H9 (cell line): ENCODE results near the gene CFAP157. TPM values are rescaled to one million over a fixed set of nuclear protein-coding genes. Genes with fewer than 3 reads are reported as not detected.

Experiments used
- DNase-seq: peaks from one replicate; pipeline ENCODE4 v3.0.0-alpha.2; 2017
- H2AFZ ChIP-seq: one replicate; pipeline ENCODE4 v1.6.1; 2013; ENCODE audit warnings: mild to moderate bottlenecking, low read length, control low read depth, moderate library complexity
- H2AK5ac ChIP-seq: 2 replicates; pipeline ENCODE4 v1.6.1; 2013; ENCODE audit warnings: low read length, control low read depth, mixed read lengths; ENCODE audit not compliant: insufficient read length
- H2BK120ac ChIP-seq: one replicate; pipeline ENCODE4 v1.6.1; 2013; ENCODE audit warnings: low read depth, mild to moderate bottlenecking, low read length, control low read depth, inconsistent platforms; ENCODE audit not compliant: poor library complexity, severe bottlenecking
- H2BK12ac ChIP-seq: 2 replicates; pipeline ENCODE4 v1.6.1; 2013; ENCODE audit warnings: low read length, control low read depth, mixed read lengths, low read depth; ENCODE audit not compliant: insufficient read length
- H2BK15ac ChIP-seq: 2 replicates; pipeline ENCODE4 v1.6.1; 2013; ENCODE audit warnings: low read depth, low read length, control low read depth
- H2BK20ac ChIP-seq: one replicate; pipeline ENCODE4 v1.6.1; 2013; ENCODE audit warnings: low read depth, mild to moderate bottlenecking, low read length, control low read depth, inconsistent platforms; ENCODE audit not compliant: poor library complexity, severe bottlenecking
- H2BK5ac ChIP-seq: 2 replicates; pipeline ENCODE4 v1.6.1; 2013; ENCODE audit warnings: low read length, control low read depth, mixed read lengths; ENCODE audit not compliant: insufficient read length
- H3K14ac ChIP-seq: 2 replicates; pipeline ENCODE4 v1.6.1; 2013; ENCODE audit warnings: low read length, control low read depth; ENCODE audit not compliant: insufficient read depth
- H3K18ac ChIP-seq: 2 replicates; pipeline ENCODE4 v1.6.1; 2013; ENCODE audit warnings: low read depth, mild to moderate bottlenecking, mixed read lengths, low read length, control low read depth; ENCODE audit not compliant: insufficient read length
- H3K23ac ChIP-seq: 2 replicates; pipeline ENCODE4 v1.6.1; 2013; ENCODE audit warnings: low read length, control low read depth, mixed read lengths, low read depth; ENCODE audit not compliant: insufficient read length
- H3K23me2 ChIP-seq: 2 replicates; pipeline ENCODE4 v1.6.1; 2013; ENCODE audit warnings: low read depth, mild to moderate bottlenecking, mixed read lengths, low read length, control low read depth; ENCODE audit not compliant: insufficient read length, poor library complexity, severe bottlenecking
- H3K27ac ChIP-seq: 2 replicates; pipeline ENCODE4 v1.5.1; 2013; ENCODE audit warnings: low read length, control low read depth, mixed read lengths, low read depth; ENCODE audit not compliant: insufficient read length
- H3K27me3 ChIP-seq: 2 replicates; pipeline ENCODE4 v1.6.1; 2013; ENCODE audit warnings: low read length, control low read depth, inconsistent platforms; ENCODE audit not compliant: insufficient read depth
- H3K4ac ChIP-seq: 2 replicates; pipeline ENCODE4 v1.6.1; 2013; ENCODE audit warnings: low read depth, mild to moderate bottlenecking, control low read depth, inconsistent platforms, low read length, moderate library complexity
- H3K4me1 ChIP-seq: 2 replicates; pipeline ENCODE4 v1.6.1; 2013; ENCODE audit warnings: low read length, control low read depth, inconsistent platforms; ENCODE audit not compliant: insufficient read depth
- H3K4me2 ChIP-seq: 2 replicates; pipeline ENCODE4 v1.6.1; 2013; ENCODE audit warnings: low read length, control low read depth, mixed read lengths; ENCODE audit not compliant: insufficient read length, insufficient read depth
- H3K56ac ChIP-seq: 2 replicates; pipeline ENCODE4 v1.6.1; 2013; ENCODE audit warnings: low read depth, mild to moderate bottlenecking, mixed read lengths, low read length, control low read depth; ENCODE audit not compliant: insufficient read length
- H3K79me1 ChIP-seq: 2 replicates; pipeline ENCODE4 v1.6.1; 2013; ENCODE audit warnings: low read depth, mild to moderate bottlenecking, moderate library complexity, low read length, control low read depth, inconsistent platforms; ENCODE audit not compliant: insufficient read depth, poor library complexity, severe bottlenecking
- H3K79me2 ChIP-seq: 2 replicates; pipeline ENCODE4 v1.6.1; 2013; ENCODE audit warnings: low read length, control low read depth, inconsistent platforms; ENCODE audit not compliant: insufficient read depth
- H3K9ac ChIP-seq: 2 replicates; pipeline ENCODE4 v1.6.1; 2013; ENCODE audit warnings: low read length, control low read depth, mixed read lengths; ENCODE audit not compliant: insufficient read length; ENCODE audit errors: extremely low read depth
- H3K9me3 ChIP-seq: one replicate; pipeline ENCODE4 v1.6.1; 2013; ENCODE audit warnings: low read depth, low read length, inconsistent platforms; ENCODE audit not compliant: control insufficient read depth
- H3T11ph ChIP-seq: one replicate; pipeline ENCODE4 v1.6.1; 2013; ENCODE audit warnings: mild to moderate bottlenecking, low read length, control low read depth, inconsistent platforms
- H4K20me1 ChIP-seq: one replicate; pipeline ENCODE4 v1.6.1; 2013; ENCODE audit not compliant: control insufficient read depth, insufficient read length, insufficient read depth
- H4K5ac ChIP-seq: 2 replicates; pipeline ENCODE4 v1.6.1; 2013; ENCODE audit warnings: low read depth, mild to moderate bottlenecking, mixed read lengths, low read length, control low read depth; ENCODE audit not compliant: insufficient read length
- H4K8ac ChIP-seq: replicated peaks from 2 replicates; pipeline ENCODE4 v1.6.1; 2013; ENCODE audit warnings: low read length, control low read depth, mixed read lengths, low read depth; ENCODE audit not compliant: insufficient read length
- H4K91ac ChIP-seq: 2 replicates; pipeline ENCODE4 v1.6.1; 2013; ENCODE audit warnings: low read depth, mild to moderate bottlenecking, moderate library complexity, mixed read lengths, low read length, control low read depth; ENCODE audit not compliant: insufficient read length
- H3K27ac Mint-ChIP-seq, 3 experiments: 2 replicates in 2 of 3; 3 replicates in 1 of 3; pipeline ENCODE4 v1.8.0; 2020 to 2021; ENCODE audit warnings: mixed read lengths in 3 of 3, mild to moderate bottlenecking in 1 of 3, moderate library complexity in 1 of 3
- H3K27me3 Mint-ChIP-seq: 2 replicates; pipeline ENCODE4 v1.8.0; 2021; ENCODE audit warnings: low read depth, mild to moderate bottlenecking, moderate library complexity, mixed read lengths
- H3K36me3 Mint-ChIP-seq, 3 experiments: 2 replicates in 2 of 3; 3 replicates in 1 of 3; pipeline ENCODE4 v1.8.0; 2020 to 2021; ENCODE audit warnings: low read depth in 3 of 3, mixed read lengths in 3 of 3; ENCODE audit not compliant: insufficient read depth in 1 of 3
- H3K4me1 Mint-ChIP-seq, 2 experiments: 2 replicates each; pipeline ENCODE4 v1.8.0; 2020; ENCODE audit warnings: mixed read lengths in 2 of 2
- H3K4me3 Mint-ChIP-seq, 2 experiments: 2 replicates in 1 of 2; 3 replicates in 1 of 2; pipeline ENCODE4 v1.8.0; 2020 to 2021; ENCODE audit warnings: mild to moderate bottlenecking in 2 of 2, mixed read lengths in 2 of 2, moderate library complexity in 1 of 2
- H3K9me3 Mint-ChIP-seq, 2 experiments: 2 replicates in 1 of 2; 3 replicates in 1 of 2; pipeline ENCODE4 v1.8.0; 2020; ENCODE audit warnings: mild to moderate bottlenecking in 2 of 2, mixed read lengths in 2 of 2, moderate library complexity in 1 of 2
- WGBS: extraction: QIAGEN DNeasy Blood & Tissue Kit; methylation state at CpG from one replicate; pipeline ENCODE4 v1.1.7; 2013; ENCODE audit warnings: missing lambda C conversion rate, low lambda C conversion rate, mixed read lengths; ENCODE audit not compliant: insufficient read length; ENCODE audit errors: extremely low coverage; 5-methylcytosine and 5-hydroxymethylcytosine counted together
- total RNA-seq: library from RNA; stranded (reverse); gene quantifications from 2 replicates; pipeline ENCODE4 v1.2.1, GENCODE V29; 2021
- TF ChIP-seq, protein P1 (sequence below): fragments of 200-600 bp; sonication (generic); conservative IDR thresholded peaks from 3 replicates; pipeline ENCODE4 v1.8.0; 2021; ENCODE audit warnings: antibody characterized with exemption, mild to moderate bottlenecking

Gene CFAP157
- total RNA-seq, 1 experiment from 2014 or later, result 0.22 TPM

DNA sequence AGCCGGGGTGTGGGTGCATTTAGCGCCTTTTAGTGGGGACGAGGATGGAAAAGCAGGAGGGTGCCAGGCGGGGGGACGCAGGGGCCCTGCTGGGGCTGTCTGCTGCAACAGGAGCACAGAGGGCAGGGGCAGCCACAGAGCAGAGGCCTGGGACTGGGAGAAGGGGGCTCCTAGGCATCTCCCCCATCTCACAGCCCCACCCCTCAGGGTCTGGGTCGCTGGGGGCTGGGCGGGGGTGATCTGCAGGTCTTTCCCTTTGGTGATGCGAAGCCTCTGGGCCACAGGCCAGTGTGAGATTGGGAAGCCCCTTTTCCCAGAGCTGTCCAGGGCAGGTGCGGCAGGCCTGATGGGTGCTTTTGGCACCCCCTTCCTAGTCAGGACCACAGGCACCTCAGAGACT is 23.5 kb downstream of the CFAP157 start:
- Mint-ChIP-seq H3K9me3 (no peaks in the 10 kb centered on the region), H3K27ac (peak overlapping the region in 1 of 3 experiments; percentile 31; a peak in 1 of 7 replicates), H3K36me3 (no peaks in the 10 kb centered on the region; a peak in 1 of 7 replicates), H3K27me3 (no peaks in the 10 kb centered on the region), H3K4me3 (no peak overlapping the region), H3K4me1 (peaks cover 6 to 8% of the 10 kb centered on the region in 2 experiments)
- no peak overlapping the region for H2AFZ ChIP-seq
- TF ChIP-seq, protein P1, sequence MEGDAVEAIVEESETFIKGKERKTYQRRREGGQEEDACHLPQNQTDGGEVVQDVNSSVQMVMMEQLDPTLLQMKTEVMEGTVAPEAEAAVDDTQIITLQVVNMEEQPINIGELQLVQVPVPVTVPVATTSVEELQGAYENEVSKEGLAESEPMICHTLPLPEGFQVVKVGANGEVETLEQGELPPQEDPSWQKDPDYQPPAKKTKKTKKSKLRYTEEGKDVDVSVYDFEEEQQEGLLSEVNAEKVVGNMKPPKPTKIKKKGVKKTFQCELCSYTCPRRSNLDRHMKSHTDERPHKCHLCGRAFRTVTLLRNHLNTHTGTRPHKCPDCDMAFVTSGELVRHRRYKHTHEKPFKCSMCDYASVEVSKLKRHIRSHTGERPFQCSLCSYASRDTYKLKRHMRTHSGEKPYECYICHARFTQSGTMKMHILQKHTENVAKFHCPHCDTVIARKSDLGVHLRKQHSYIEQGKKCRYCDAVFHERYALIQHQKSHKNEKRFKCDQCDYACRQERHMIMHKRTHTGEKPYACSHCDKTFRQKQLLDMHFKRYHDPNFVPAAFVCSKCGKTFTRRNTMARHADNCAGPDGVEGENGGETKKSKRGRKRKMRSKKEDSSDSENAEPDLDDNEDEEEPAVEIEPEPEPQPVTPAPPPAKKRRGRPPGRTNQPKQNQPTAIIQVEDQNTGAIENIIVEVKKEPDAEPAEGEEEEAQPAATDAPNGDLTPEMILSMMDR, result no peak
- H4K91ac ChIP-seq, result no peak overlapping the region
- H3K27ac ChIP-seq, result no peak overlapping the region
- no peaks in the 10 kb centered on the region for H3K27me3 ChIP-seq
- no peaks in the 10 kb centered on the region for H3K79me2 ChIP-seq
- no peak overlapping the region for H4K8ac ChIP-seq
- H2AK5ac ChIP-seq, result no peak overlapping the region
- H2BK12ac ChIP-seq, result no peak overlapping the region
- H3K9me3 ChIP-seq, result no peaks in the 10 kb centered on the region
- no peak overlapping the region for H3K56ac ChIP-seq
- no peaks in the 10 kb centered on the region for H3K23me2 ChIP-seq
- H3K4me1 ChIP-seq, result no peaks in the 10 kb centered on the region
- H3K79me1 ChIP-seq, result no peaks in the 10 kb centered on the region
- H2BK20ac ChIP-seq, result no peak overlapping the region
- no peak overlapping the region for H3K9ac ChIP-seq
- no peak overlapping the region for H3T11ph ChIP-seq
- no CpG with 5 or more reads among the region's 9 CpGs for WGBS
- no peak overlapping the region for H3K4ac ChIP-seq
- H2BK15ac ChIP-seq, result no peak overlapping the region
- H3K4me2 ChIP-seq, result no peak overlapping the region
- no peaks in the 10 kb centered on the region for H4K20me1 ChIP-seq
- no peak overlapping the region for H3K14ac ChIP-seq
- H3K18ac ChIP-seq, result no peak overlapping the region
- no peak overlapping the region for H2BK120ac ChIP-seq
- H4K5ac ChIP-seq, result no peak overlapping the region
- DNase-seq, result no peak
- H2BK5ac ChIP-seq, result no peak overlapping the region
- no peak overlapping the region for H3K23ac ChIP-seq
